GM13977 (cell line): Measurements from ENCODE around the gene CTNNA2.

ENCODE experiments used
- DNase-seq: peaks from one replicate; pipeline ENCODE4 v3.0.0; 2012; ENCODE audit warnings: low spot score
- in situ Hi-C: fragments of 300-500 bp; cut with MboI; formaldehyde crosslinking; loops from one replicate; pipeline ENCODE4 v1.12.0; 2022; ENCODE audit warnings: low sequenced_read_pairs, low pct_unique_long_range_greater_than_20kb, mixed read lengths, inconsistent platforms; ENCODE audit not compliant: unreplicated experiment
- TF ChIP-seq, protein P1 (sequence below): IDR thresholded peaks from 2 replicates; pipeline ENCODE4 v1.5.1; 2012; ENCODE audit warnings: mild to moderate bottlenecking, control low read depth; ENCODE audit not compliant: insufficient read depth; ENCODE audit errors: extremely low read depth, missing control alignments

The CTNNA2 gene

DNA sequence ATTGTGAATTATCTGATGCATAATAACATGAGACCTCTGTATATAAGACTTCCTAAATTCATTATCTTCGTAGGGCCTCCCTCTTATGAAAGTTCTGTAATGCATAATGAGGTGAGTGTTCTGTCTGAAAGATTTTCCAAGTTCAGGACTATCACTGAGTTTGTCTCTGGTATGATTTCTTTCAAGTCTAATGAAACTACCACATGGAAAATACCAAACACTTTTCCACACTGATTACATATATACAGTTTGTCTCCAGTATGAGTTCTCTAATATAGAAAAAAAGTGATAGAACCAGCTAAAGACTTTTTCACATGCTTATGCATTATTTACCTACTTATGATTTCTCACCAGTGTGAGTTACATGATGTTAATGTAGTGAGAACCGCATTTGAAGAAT, 34.7 kb downstream of the CTNNA2 start:
- in situ Hi-C loops, result no loop called here
- TF ChIP-seq, protein P1, sequence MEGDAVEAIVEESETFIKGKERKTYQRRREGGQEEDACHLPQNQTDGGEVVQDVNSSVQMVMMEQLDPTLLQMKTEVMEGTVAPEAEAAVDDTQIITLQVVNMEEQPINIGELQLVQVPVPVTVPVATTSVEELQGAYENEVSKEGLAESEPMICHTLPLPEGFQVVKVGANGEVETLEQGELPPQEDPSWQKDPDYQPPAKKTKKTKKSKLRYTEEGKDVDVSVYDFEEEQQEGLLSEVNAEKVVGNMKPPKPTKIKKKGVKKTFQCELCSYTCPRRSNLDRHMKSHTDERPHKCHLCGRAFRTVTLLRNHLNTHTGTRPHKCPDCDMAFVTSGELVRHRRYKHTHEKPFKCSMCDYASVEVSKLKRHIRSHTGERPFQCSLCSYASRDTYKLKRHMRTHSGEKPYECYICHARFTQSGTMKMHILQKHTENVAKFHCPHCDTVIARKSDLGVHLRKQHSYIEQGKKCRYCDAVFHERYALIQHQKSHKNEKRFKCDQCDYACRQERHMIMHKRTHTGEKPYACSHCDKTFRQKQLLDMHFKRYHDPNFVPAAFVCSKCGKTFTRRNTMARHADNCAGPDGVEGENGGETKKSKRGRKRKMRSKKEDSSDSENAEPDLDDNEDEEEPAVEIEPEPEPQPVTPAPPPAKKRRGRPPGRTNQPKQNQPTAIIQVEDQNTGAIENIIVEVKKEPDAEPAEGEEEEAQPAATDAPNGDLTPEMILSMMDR, result no peak

DNA sequence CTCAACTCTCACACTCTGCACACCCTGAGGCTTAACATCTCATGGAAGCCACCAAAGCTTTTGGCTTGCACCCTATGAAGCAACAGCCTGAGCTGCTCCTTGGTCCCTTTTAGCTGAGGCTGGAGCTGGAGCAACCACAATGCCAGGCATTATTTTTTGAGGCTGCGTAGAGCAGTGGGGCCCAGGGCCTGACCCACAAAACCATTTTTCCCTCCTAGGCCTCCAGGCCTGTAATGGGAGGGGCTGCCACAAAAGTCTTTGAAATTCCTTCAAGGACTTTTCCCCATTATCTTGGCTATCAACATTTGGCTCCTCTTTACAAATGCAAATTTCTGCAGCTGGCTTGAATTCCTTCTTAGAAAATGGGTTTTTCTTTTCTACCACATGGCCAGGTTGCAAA, 39.8 kb downstream of the CTNNA2 start:
- no peak for DNase-seq
- TF ChIP-seq, protein P1, result no peak
- in situ Hi-C loops, result no loop called here

More for the DNA sequence above, 34.7 kb downstream of the CTNNA2 start:
- DNase-seq, result no peak

DNA sequence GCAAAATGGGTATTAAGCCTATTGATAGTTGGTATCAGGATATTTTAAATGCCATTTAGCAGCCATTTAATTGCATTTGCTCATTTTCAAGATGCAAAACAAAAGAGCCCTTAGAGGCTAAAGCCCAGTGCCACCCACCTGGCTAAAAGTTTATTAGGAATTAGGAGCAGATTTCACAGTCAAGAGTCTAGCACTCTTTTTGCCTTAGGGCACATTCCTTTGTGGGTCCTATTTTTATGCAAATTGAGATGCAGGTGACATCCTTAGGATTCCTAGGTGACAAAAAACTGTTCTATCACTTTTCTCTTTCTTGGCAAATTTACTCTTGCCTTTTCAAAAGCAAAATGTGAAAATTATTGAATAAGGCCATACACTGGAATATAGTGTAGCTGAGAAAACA, 42.0 kb downstream of the CTNNA2 start:
- in situ Hi-C loops, result no loop called here
- DNase-seq, result no peak
- TF ChIP-seq, protein P1, result no peak

DNA sequence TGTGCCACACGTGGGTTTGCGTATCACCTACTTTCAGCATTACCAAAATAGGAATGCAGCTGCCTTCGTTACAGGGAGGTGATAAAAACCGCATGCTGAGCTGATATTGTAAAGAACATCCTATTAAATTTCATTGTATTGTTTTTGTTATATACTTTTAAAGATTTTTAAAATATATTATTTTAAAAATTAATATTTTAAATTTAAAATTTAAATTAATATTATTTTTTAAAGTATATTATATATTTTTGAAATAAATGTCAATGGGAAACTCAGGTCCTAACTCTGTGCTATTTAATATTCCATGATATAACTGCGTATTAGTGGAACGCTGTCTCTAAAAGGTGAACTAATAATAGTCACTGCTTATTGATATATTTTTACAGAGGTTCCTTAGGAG, 51.2 kb downstream of the CTNNA2 start:
- TF ChIP-seq, protein P1, result no peak
- in situ Hi-C loops, result no loop called here
- DNase-seq, result no peak

DNA sequence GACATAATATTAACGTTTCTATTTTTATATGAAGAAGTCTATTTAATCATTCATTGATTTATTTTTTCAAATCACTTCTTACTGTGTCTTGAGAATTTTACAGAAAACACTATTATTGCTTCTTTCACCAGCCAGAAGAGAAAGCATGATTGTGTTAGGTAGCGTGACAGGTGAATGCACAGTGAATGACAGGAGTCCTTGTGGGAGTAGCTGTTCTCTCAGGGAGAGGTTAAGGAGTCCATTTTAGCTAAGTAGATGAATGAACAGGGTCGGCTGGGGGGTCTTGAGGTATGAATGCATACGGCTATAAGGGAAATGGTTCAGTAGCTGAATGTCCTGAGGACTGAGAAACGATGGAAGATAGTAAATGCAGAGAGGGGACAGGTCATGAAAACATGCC, 56.2 kb downstream of the CTNNA2 start:
- in situ Hi-C loops, result no loop called here
- no peak for DNase-seq
- TF ChIP-seq, protein P1, result no peak

DNA sequence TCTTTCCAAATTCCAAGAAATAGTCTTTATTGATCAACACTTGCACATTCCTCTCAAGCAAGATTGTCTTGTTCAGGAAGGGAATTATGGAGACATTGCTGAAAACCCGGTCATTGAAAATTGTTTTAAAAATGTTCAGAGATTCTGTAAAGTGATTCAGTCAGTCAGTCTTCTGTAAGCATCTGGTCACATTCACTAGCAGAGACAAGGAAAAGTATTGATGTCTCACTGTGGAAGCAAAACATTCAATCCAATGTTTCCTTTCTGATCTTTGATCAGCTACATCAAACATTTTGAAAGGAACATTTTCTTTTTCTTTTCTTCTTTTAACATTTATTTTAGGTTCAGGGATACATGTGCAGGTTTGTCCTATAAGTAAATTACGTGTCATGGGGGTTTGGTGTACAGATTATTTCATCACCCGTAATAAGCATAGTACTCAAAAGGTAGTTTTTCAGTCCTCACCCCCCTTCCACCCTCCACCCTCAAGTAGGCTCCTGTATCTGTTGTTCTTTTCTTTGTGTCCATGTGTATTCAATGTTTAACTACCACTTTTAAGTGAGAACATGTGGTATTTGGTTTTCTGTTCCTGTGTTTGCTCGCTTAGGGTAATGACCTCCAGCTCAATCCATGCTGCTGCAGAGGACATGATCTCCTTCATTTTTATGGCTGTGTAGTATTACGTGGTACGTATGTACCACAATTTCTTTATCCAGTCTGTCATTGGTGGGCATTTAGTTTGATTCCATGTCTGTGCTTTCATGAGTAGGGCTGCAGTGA, 61.2 kb downstream of the CTNNA2 start:
- in situ Hi-C loops, result no loop called here
- DNase-seq, result no peak
- TF ChIP-seq, protein P1, result no peak
